ENCODE data around the gene LDB2.

LDB2 gene

GRCh38 chr4:16498978-16499377, 399.5 kb downstream of the LDB2 start:
- no peak for DNase-seq (ENCODE audit: extremely low spot score)
- POLR2A ChIA-PET, result no interaction called here
- CTCF ChIA-PET, result no interaction called here
- TF ChIP-seq ELF4 (IDR thresholded peaks at IDR 0.05) (no peak), HDGF (IDR thresholded peaks at IDR 0.05; ENCODE audit: borderline replicate concordance) (no peak), FOXK2 (IDR thresholded peaks at IDR 0.05) (no peak), LEF1 (IDR thresholded peaks at IDR 0.05; ENCODE audit: borderline replicate concordance) (no peak), ZNF384 (IDR thresholded peaks at IDR 0.05) (no peak), ARNT (IDR thresholded peaks at IDR 0.05) (no peak), SP1 (IDR thresholded peaks at IDR 0.05) (no peak), TARDBP (IDR thresholded peaks at IDR 0.05) (no peak), FOXA1 (IDR thresholded peaks at IDR 0.05) (no peak), NFRKB (IDR thresholded peaks at IDR 0.05) (no peak), L3MBTL2 (conservative IDR thresholded peaks at IDR 0.05) (no peak), CTBP1 (IDR thresholded peaks at IDR 0.05; ENCODE audit: borderline replicate concordance) (no peak), FOXM1 (IDR thresholded peaks at IDR 0.05; ENCODE audit: borderline replicate concordance) (no peak), SUZ12 (IDR thresholded peaks at IDR 0.05) (no peak), BHLHE40 (IDR thresholded peaks at IDR 0.05; ENCODE audit: borderline replicate concordance) (no peak)
- TF ChIP-seq, protein P1, sequence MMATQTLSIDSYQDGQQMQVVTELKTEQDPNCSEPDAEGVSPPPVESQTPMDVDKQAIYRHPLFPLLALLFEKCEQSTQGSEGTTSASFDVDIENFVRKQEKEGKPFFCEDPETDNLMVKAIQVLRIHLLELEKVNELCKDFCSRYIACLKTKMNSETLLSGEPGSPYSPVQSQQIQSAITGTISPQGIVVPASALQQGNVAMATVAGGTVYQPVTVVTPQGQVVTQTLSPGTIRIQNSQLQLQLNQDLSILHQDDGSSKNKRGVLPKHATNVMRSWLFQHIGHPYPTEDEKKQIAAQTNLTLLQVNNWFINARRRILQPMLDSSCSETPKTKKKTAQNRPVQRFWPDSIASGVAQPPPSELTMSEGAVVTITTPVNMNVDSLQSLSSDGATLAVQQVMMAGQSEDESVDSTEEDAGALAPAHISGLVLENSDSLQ (IDR thresholded peaks at IDR 0.05), result no peak

DNA sequence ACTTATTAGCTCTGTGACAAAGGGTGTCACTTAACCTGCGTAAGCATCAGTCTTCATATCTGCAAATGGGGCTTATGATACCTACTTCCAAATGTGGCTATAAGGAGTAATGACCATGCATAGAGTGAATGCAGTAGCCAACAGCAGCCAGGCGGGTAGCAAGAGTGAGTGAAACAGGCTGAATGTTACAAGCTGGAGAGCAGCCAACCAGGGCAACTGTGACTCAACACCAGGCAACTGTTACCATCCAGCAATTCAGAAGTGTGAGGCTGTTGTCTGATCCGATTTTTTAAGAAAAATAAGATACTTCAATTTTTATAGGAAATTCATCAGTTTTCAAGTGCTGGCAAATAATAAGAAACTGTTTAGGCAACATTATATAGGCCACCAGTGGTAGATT, 401.9 kb downstream of the LDB2 start:
- DNase-seq (ENCODE audit: extremely low spot score), result no peak
- ChIA-PET CTCF (no interaction called here), POLR2A (no interaction called here)

GRCh38 chr4:16492872-16493271, 405.6 kb downstream of the LDB2 start:
- CTCF ChIA-PET, result interaction anchor here (0.6 kb wide), 1 partner anchor 1096 kb away, joined by 3 read pairs; no protein-coding TSS in a partner anchor
- no peak for DNase-seq (ENCODE audit: extremely low spot score)

More for the DNA sequence above, 401.9 kb downstream of the LDB2 start:
- TF ChIP-seq TARDBP (IDR thresholded peaks at IDR 0.05), result no peak
- TF ChIP-seq HDGF (IDR thresholded peaks at IDR 0.05; ENCODE audit: borderline replicate concordance), result no peak
- TF ChIP-seq FOXK2 (IDR thresholded peaks at IDR 0.05), result no peak
- TF ChIP-seq, protein P1 (IDR thresholded peaks at IDR 0.05), result no peak
- TF ChIP-seq FOXA1 (IDR thresholded peaks at IDR 0.05), result no peak
- TF ChIP-seq ARNT (IDR thresholded peaks at IDR 0.05), result no peak
- TF ChIP-seq ELF4 (IDR thresholded peaks at IDR 0.05), result no peak
- TF ChIP-seq ZNF384 (IDR thresholded peaks at IDR 0.05), result no peak
- TF ChIP-seq CTBP1 (IDR thresholded peaks at IDR 0.05; ENCODE audit: borderline replicate concordance), result no peak
- no peak for TF ChIP-seq FOXM1 (IDR thresholded peaks at IDR 0.05; ENCODE audit: borderline replicate concordance)
- TF ChIP-seq BHLHE40 (IDR thresholded peaks at IDR 0.05; ENCODE audit: borderline replicate concordance), result no peak
- TF ChIP-seq LEF1 (IDR thresholded peaks at IDR 0.05; ENCODE audit: borderline replicate concordance), result no peak

DNA sequence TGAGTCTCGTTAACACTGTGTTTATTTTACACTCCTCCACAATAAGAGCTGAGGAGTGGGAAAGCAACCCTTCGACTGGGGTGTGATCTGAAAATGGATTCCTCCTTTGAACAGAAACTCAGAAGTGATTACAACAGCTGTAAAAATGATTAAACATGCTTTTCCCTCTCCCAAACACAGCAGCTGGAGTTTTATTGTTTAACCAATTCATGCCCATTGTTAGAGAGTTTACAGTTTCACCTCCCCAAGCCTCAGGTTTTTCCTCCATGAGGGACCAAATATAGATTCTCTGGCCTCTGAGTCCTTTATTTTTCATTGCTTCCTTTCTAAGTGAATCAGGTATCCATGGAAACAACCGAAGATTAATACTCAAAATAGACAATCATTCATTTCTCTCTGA, 409.2 kb downstream of the LDB2 start:
- POLR2A ChIA-PET, result no interaction called here
- TF ChIP-seq FOXA1 (IDR thresholded peaks at IDR 0.05) (no peak), FOXM1 (IDR thresholded peaks at IDR 0.05; ENCODE audit: borderline replicate concordance) (no peak), FOXK2 (IDR thresholded peaks at IDR 0.05) (no peak), SP1 (IDR thresholded peaks at IDR 0.05) (no peak), NFRKB (IDR thresholded peaks at IDR 0.05) (no peak), BHLHE40 (IDR thresholded peaks at IDR 0.05; ENCODE audit: borderline replicate concordance) (no peak), L3MBTL2 (conservative IDR thresholded peaks at IDR 0.05) (no peak), TARDBP (IDR thresholded peaks at IDR 0.05) (no peak), ELF4 (IDR thresholded peaks at IDR 0.05) (no peak), ZNF384 (IDR thresholded peaks at IDR 0.05) (no peak), SUZ12 (IDR thresholded peaks at IDR 0.05) (no peak)
- TF ChIP-seq, protein P1 (IDR thresholded peaks at IDR 0.05), result no peak
- CTCF ChIA-PET, result no interaction called here
- no peak for DNase-seq (ENCODE audit: extremely low spot score)

More at GRCh38 chr4:16492872-16493271, 405.6 kb downstream of the LDB2 start:
- POLR2A ChIA-PET, result no interaction called here
- TF ChIP-seq ZNF384 (IDR thresholded peaks at IDR 0.05), result no peak
- no peak for TF ChIP-seq TARDBP (IDR thresholded peaks at IDR 0.05)
- no peak for TF ChIP-seq NFRKB (IDR thresholded peaks at IDR 0.05)
- TF ChIP-seq ELF4 (IDR thresholded peaks at IDR 0.05), result no peak

GRCh38 chr4:16488084-16488483, 410.4 kb downstream of the LDB2 start:
- no peak for TF ChIP-seq SUZ12 (IDR thresholded peaks at IDR 0.05)
- no peak for TF ChIP-seq ZNF384 (IDR thresholded peaks at IDR 0.05)
- no peak for TF ChIP-seq SP1 (IDR thresholded peaks at IDR 0.05)
- TF ChIP-seq CTBP1 (IDR thresholded peaks at IDR 0.05; ENCODE audit: borderline replicate concordance), result no peak
- TF ChIP-seq BHLHE40 (IDR thresholded peaks at IDR 0.05; ENCODE audit: borderline replicate concordance), result no peak
- no peak for TF ChIP-seq FOXA1 (IDR thresholded peaks at IDR 0.05)
- TF ChIP-seq NFRKB (IDR thresholded peaks at IDR 0.05), result no peak
- TF ChIP-seq, protein P1 (IDR thresholded peaks at IDR 0.05), result no peak
- no peak for TF ChIP-seq FOXM1 (IDR thresholded peaks at IDR 0.05; ENCODE audit: borderline replicate concordance)
- TF ChIP-seq ARNT (IDR thresholded peaks at IDR 0.05), result no peak
- no peak for DNase-seq (ENCODE audit: extremely low spot score)
- ChIA-PET POLR2A (no interaction called here), CTCF (no interaction called here)

DNA sequence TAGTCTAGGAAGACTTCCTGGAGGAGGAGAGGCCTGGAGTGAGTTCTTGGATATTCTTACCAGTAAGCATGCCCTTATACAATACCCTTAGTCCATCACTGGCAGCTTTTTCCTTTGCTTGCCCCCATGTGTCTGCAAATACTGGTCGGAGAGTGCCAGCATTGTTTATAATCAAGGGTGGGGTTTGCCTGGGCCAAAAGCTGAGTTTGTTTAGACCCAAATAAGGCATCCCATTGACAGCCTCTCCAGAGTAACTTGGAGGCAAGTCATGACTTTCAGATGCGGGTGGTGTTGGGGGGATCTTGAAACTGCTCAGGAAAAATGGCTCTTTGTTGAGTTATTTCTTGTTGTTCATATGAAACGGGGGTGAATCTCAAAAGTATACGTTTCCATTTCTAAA, 413.7 kb downstream of the LDB2 start:
- TF ChIP-seq FOXK2 (IDR thresholded peaks at IDR 0.05), result no peak
- TF ChIP-seq, protein P1 (IDR thresholded peaks at IDR 0.05), result no peak
- TF ChIP-seq FOXA1 (IDR thresholded peaks at IDR 0.05), result no peak
- TF ChIP-seq NFRKB (IDR thresholded peaks at IDR 0.05), result no peak
- no peak for TF ChIP-seq BHLHE40 (IDR thresholded peaks at IDR 0.05; ENCODE audit: borderline replicate concordance)
- no peak for TF ChIP-seq SP1 (IDR thresholded peaks at IDR 0.05)
- no peak for TF ChIP-seq FOXM1 (IDR thresholded peaks at IDR 0.05; ENCODE audit: borderline replicate concordance)
- TF ChIP-seq HDGF (IDR thresholded peaks at IDR 0.05; ENCODE audit: borderline replicate concordance), result no peak
- TF ChIP-seq ZNF384 (IDR thresholded peaks at IDR 0.05), result no peak
- no peak for TF ChIP-seq L3MBTL2 (conservative IDR thresholded peaks at IDR 0.05)
- no peak for TF ChIP-seq ELF4 (IDR thresholded peaks at IDR 0.05)
- no peak for TF ChIP-seq ARNT (IDR thresholded peaks at IDR 0.05)
- TF ChIP-seq SUZ12 (IDR thresholded peaks at IDR 0.05), result no peak
- no peak for TF ChIP-seq TARDBP (IDR thresholded peaks at IDR 0.05)
- TF ChIP-seq CTBP1 (IDR thresholded peaks at IDR 0.05; ENCODE audit: borderline replicate concordance), result no peak
- TF ChIP-seq LEF1 (IDR thresholded peaks at IDR 0.05; ENCODE audit: borderline replicate concordance), result no peak
- POLR2A ChIA-PET, result no interaction called here
- CTCF ChIA-PET, result no interaction called here
- DNase-seq (ENCODE audit: extremely low spot score), result no peak
